SK-N-MC (cell line): ENCODE measurements around the gene CDX2.

Experiments used
- DNase-seq: peaks from one replicate; pipeline ENCODE4 v3.0.0-alpha.2; 2011; ENCODE audit warnings: low read depth, low spot score
- H3K27ac ChIP-seq: fragments of 200-600 bp; sonication (generic); 2 replicates; pipeline ENCODE4 v1.5.1; 2016; ENCODE audit warnings: mixed run types
- H3K36me3 ChIP-seq: fragments of 200-600 bp; sonication (generic); 2 replicates; pipeline ENCODE4 v1.6.1; 2017; ENCODE audit warnings: antibody characterized with exemption, low read length, mixed read lengths; ENCODE audit not compliant: insufficient read depth
- H3K4me3 ChIP-seq: fragments of 200-600 bp; sonication (generic); 2 replicates; pipeline ENCODE4 v1.5.1; 2016
- H3K9ac ChIP-seq: fragments of 200-600 bp; sonication (generic); 2 replicates; pipeline ENCODE4 v1.8.0; 2017; ENCODE audit warnings: mixed run types, mixed read lengths; ENCODE audit not compliant: insufficient read length
- H3K9me3 ChIP-seq: fragments of 200-600 bp; sonication (generic); 2 replicates; pipeline ENCODE4 v1.6.1; 2017; ENCODE audit warnings: low read depth, mild to moderate bottlenecking, antibody characterized with exemption, low read length, moderate library complexity, mixed read lengths
- EZH2 ChIP-seq: fragments of 200-600 bp; sonication (generic); IDR thresholded peaks from one replicate; pipeline ENCODE4 v1.6.1; 2017; ENCODE audit warnings: antibody characterized with exemption
- FOXP2 ChIP-seq: optimal IDR thresholded peaks from 2 replicates; pipeline ENCODE3; 2011; ENCODE audit warnings: mild to moderate bottlenecking, moderate library complexity; ENCODE audit not compliant: insufficient read depth; ENCODE audit errors: extremely low read length, control extremely low read depth
- POLR2AphosphoS5 ChIP-seq: IDR thresholded peaks from 2 replicates; pipeline ENCODE4 v1.6.1; 2012; ENCODE audit warnings: mild to moderate bottlenecking, low read depth, low read length, borderline replicate concordance

The CDX2 gene

GRCh38 chr13:27955014-27955591 is 14.0 kb downstream of the CDX2 start:
- H3K36me3 ChIP-seq, result no peaks in the 10 kb centered on the region
- DNase-seq, result no peak
- H3K9me3 ChIP-seq, result no peaks in the 10 kb centered on the region
- no peak overlapping the region for H3K4me3 ChIP-seq
- TF ChIP-seq POLR2AphosphoS5 (no peak), EZH2 (no peak), FOXP2 (no peak)
- H3K9ac ChIP-seq, result no peak overlapping the region
- H3K27ac ChIP-seq, result no peak overlapping the region

DNA sequence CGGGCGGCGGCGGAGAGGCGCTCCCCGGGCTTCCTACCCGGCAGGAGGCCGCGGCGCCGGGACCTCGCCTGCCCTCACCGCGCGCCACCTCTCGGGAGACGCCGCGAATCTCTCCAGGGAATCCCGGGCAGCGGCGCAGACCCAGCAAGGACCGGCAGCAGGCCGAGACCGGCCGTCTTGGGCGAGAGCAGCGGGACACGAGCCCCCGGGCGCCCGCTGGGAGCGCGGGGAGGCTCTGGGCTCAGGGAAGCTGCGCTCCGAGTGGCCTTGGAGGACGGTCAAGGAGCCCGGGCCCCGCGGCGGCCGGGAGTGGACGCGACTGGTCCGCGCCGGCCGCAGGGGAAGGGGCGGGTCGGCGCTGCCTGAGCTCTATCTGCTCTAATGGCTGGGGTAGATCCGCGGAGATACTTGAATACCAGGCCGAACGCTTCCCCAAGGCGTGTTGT is 14.7 kb downstream of the CDX2 start:
- no peak for TF ChIP-seq FOXP2
- TF ChIP-seq POLR2AphosphoS5, result no peak
- no peak for TF ChIP-seq EZH2
- Histone ChIP-seq H3K27ac (no peak overlapping the region), H3K9me3 (no peaks in the 10 kb centered on the region), H3K36me3 (no peaks in the 10 kb centered on the region), H3K9ac (no peak overlapping the region), H3K4me3 (peak overlapping the region; percentile 84)
- no peak for DNase-seq

GRCh38 chr13:27953676-27954405 is 15.3 kb downstream of the CDX2 start:
- no peaks in the 10 kb centered on the region for H3K36me3 ChIP-seq
- H3K4me3 ChIP-seq, result peak overlapping the region; percentile 84
- peak overlapping the region; percentile 60 for H3K9ac ChIP-seq
- H3K27ac ChIP-seq, result no peak overlapping the region
- no peak for DNase-seq
- H3K9me3 ChIP-seq, result no peaks in the 10 kb centered on the region
- TF ChIP-seq EZH2, result peak; percentile 81
- no peak for TF ChIP-seq FOXP2
- TF ChIP-seq POLR2AphosphoS5, result no peak

GRCh38 chr13:27952876-27953675 is 16.0 kb downstream of the CDX2 start:
- no peaks in the 10 kb centered on the region for H3K9me3 ChIP-seq
- TF ChIP-seq FOXP2 (no peak), POLR2AphosphoS5 (no peak), EZH2 (no peak)
- no peak overlapping the region for H3K9ac ChIP-seq
- H3K36me3 ChIP-seq, result no peaks in the 10 kb centered on the region
- no peak for DNase-seq
- H3K4me3 ChIP-seq, result peak overlapping the region; percentile 84
- H3K27ac ChIP-seq, result no peak overlapping the region

GRCh38 chr13:27942972-27943371 is 26.1 kb downstream of the CDX2 start:
- H3K27ac ChIP-seq, result no peak overlapping the region
- H3K9ac ChIP-seq, result no peak overlapping the region
- no peaks in the 10 kb centered on the region for H3K9me3 ChIP-seq
- DNase-seq, result no peak
- no peak overlapping the region for H3K4me3 ChIP-seq
- no peak for TF ChIP-seq EZH2
- no peak for TF ChIP-seq POLR2AphosphoS5
- TF ChIP-seq FOXP2, result no peak
- no peaks in the 10 kb centered on the region for H3K36me3 ChIP-seq

- Histone ChIP-seq H3K4me3 (no peak overlapping the region), H3K36me3 (no peaks in the 10 kb centered on the region), H3K9me3 (no peaks in the 10 kb centered on the region), H3K27ac (no peak overlapping the region), H3K9ac (no peak overlapping the region)
- no peak for TF ChIP-seq POLR2AphosphoS5
- no peak for TF ChIP-seq EZH2
- no peak for TF ChIP-seq FOXP2
- no peak for DNase-seq
Measured at GRCh38 chr13:27933580-27934328, 35.4 kb downstream of the CDX2 start.

DNA sequence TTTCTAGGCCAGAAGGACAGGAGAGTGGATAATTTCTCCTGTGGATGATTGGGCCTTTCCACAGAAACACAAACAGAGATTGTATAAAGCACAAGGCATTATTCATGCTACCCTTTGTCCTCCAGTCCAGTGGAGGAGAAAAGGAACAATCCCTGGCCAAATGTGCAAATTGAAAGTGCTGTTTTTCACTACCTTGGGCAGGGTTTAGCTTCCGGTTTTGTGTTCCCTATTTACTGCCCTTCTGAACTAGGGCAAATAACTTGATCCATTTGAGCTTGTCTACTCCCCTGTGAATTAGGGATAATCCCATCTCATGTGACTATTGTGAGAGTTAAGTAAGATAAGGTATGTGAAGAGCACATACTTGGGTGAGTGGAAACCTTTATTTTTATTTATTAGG is 36.0 kb downstream of the CDX2 start:
- TF ChIP-seq EZH2 (no peak), FOXP2 (no peak)
- no peaks in the 10 kb centered on the region for H3K9me3 ChIP-seq
- H3K36me3 ChIP-seq, result no peaks in the 10 kb centered on the region
- no peak overlapping the region for H3K27ac ChIP-seq
- no peak overlapping the region for H3K4me3 ChIP-seq
- no peak for DNase-seq
- H3K9ac ChIP-seq, result no peak overlapping the region

DNA sequence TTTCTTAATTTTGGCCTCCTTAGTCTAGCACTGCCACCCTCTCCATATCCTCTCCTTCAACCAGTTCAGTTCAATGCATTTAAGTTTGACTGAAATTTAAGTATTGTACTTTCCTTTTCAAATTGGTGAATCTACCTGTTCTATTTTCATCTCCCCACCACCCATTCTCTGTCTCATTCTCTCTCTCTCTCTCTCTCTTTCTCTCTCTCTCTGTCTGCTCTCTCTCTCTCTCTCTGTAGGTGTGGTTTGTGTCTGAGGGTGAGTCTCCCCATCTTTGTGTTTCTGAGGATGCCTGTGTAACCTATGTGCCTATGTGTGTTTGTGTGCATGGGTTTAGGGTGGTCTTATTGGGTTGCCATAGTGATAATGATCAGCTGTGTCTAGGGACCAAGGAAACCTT is 39.2 kb downstream of the CDX2 start:
- Histone ChIP-seq H3K27ac (no peak overlapping the region), H3K9me3 (no peaks in the 10 kb centered on the region), H3K4me3 (no peak overlapping the region), H3K36me3 (no peaks in the 10 kb centered on the region), H3K9ac (no peak overlapping the region)
- TF ChIP-seq FOXP2, result no peak
- TF ChIP-seq EZH2, result no peak
- no peak for TF ChIP-seq POLR2AphosphoS5
- DNase-seq, result no peak
